CD14-positive monocyte (primary cell): Measurements from ENCODE around the gene BLOC1S2. TPM values are rescaled to one million over a fixed set of nuclear protein-coding genes. Genes with fewer than 3 reads are reported as not detected.

Experiments
- DNase-seq, 3 donors: peaks; one replicate each; pipeline ENCODE4 v3.0.0-alpha.2; 2011 to 2022
- H2AFZ ChIP-seq: 2 replicates; pipeline ENCODE4 v1.6.0; 2012; ENCODE audit warnings: mild to moderate bottlenecking, low read depth, low read length, inconsistent platforms; ENCODE audit not compliant: insufficient read depth, poor library complexity, severe bottlenecking
- H3K27ac ChIP-seq, 2 donors: 1 replicate in 1 of 2; 2 replicates in 1 of 2; pipeline ENCODE4 v1.5.1; 2012 to 2013; ENCODE audit warnings: low read length in 2 of 2, control low read depth in 1 of 2, inconsistent platforms in 1 of 2, low read depth in 1 of 2, mild to moderate bottlenecking in 1 of 2
- H3K27me3 ChIP-seq, 2 donors: one replicate each; pipeline versions ENCODE4 v1.6.0 to v1.6.1; 2011 to 2013; ENCODE audit warnings: low read length in 2 of 2; ENCODE audit not compliant: control insufficient read depth in 2 of 2, insufficient read depth in 2 of 2
- H3K36me3 ChIP-seq, 2 donors: replicated peaks in 1 of 2; 1 replicate in 1 of 2; 2 replicates in 1 of 2; pipeline versions ENCODE4 v1.5.1 to v1.6.1; 2012 to 2013; ENCODE audit warnings: low read length in 2 of 2, control low read depth in 1 of 2, inconsistent platforms in 1 of 2, mild to moderate bottlenecking in 1 of 2; ENCODE audit not compliant: insufficient read depth in 2 of 2, control insufficient read depth in 1 of 2
- H3K4me1 ChIP-seq, 2 donors: 1 replicate in 1 of 2; 2 replicates in 1 of 2; pipeline versions ENCODE4 v1.5.1 to v1.6.1; 2012 to 2013; ENCODE audit warnings: low read length in 2 of 2, control low read depth in 1 of 2, inconsistent platforms in 1 of 2, mild to moderate bottlenecking in 1 of 2, moderate library complexity in 1 of 2; ENCODE audit not compliant: insufficient read depth in 2 of 2, control insufficient read depth in 1 of 2
- H3K4me2 ChIP-seq: replicated peaks from 2 replicates; pipeline ENCODE3; 2012; ENCODE audit warnings: low read length, moderate library complexity, mild to moderate bottlenecking; ENCODE audit not compliant: poor library complexity, severe bottlenecking; ENCODE audit errors: extremely low read depth
- H3K4me3 ChIP-seq, 3 experiments: fragments of 200-600 bp in 1 of 3; sonication (generic) in 1 of 3; replicated peaks in 1 of 3; 1 replicate in 2 of 3; 2 replicates in 1 of 3; pipeline ENCODE4 v1.5.1; 2011 to 2013; ENCODE audit warnings: low read length in 3 of 3, mild to moderate bottlenecking in 3 of 3, control low read depth in 2 of 3, low read depth in 2 of 3, inconsistent platforms in 1 of 3, moderate library complexity in 1 of 3
- H3K79me2 ChIP-seq: 2 replicates; pipeline ENCODE4 v1.6.0; 2012; ENCODE audit warnings: mild to moderate bottlenecking, control low read depth, inconsistent platforms, low read length, moderate library complexity; ENCODE audit not compliant: insufficient read depth
- H3K9ac ChIP-seq: 2 replicates; pipeline ENCODE4 v1.6.0; 2017; ENCODE audit warnings: low read length, mild to moderate bottlenecking; ENCODE audit not compliant: insufficient read depth, poor library complexity, severe bottlenecking
- H3K9me3 ChIP-seq, 2 donors: replicated peaks in 1 of 2; 1 replicate in 1 of 2; 2 replicates in 1 of 2; pipeline versions ENCODE4 v1.5.1 to v1.6.1; 2012 to 2013; ENCODE audit warnings: low read length in 2 of 2, control low read depth in 1 of 2; ENCODE audit not compliant: control insufficient read depth in 1 of 2, insufficient read depth in 1 of 2
- H4K20me1 ChIP-seq: 2 replicates; pipeline ENCODE4 v1.6.0; 2012; ENCODE audit warnings: mild to moderate bottlenecking, low read length, control low read depth, moderate library complexity; ENCODE audit not compliant: insufficient read depth
- H3K27ac Mint-ChIP-seq, 7 donors: one replicate each; pipeline ENCODE4 v1.8.0; 2020; ENCODE audit warnings: mild to moderate bottlenecking in 7 of 7, mixed read lengths in 7 of 7, moderate library complexity in 6 of 7, inconsistent platforms in 2 of 7
- H3K27me3 Mint-ChIP-seq, 3 donors: one replicate each; pipeline ENCODE4 v1.8.0; 2021 to 2022; ENCODE audit warnings: low read depth in 3 of 3, mild to moderate bottlenecking in 3 of 3, mixed read lengths in 3 of 3, moderate library complexity in 3 of 3, inconsistent platforms in 1 of 3
- H3K36me3 Mint-ChIP-seq, 2 donors: one replicate each; pipeline ENCODE4 v1.8.0; 2020; ENCODE audit warnings: mixed read lengths in 2 of 2, inconsistent platforms in 1 of 2, mild to moderate bottlenecking in 1 of 2
- H3K4me1 Mint-ChIP-seq: one replicate; pipeline ENCODE4 v1.8.0; 2020; ENCODE audit warnings: mild to moderate bottlenecking, mixed read lengths
- H3K4me3 Mint-ChIP-seq, 2 donors: one replicate each; pipeline ENCODE4 v1.8.0; 2020; ENCODE audit warnings: mild to moderate bottlenecking in 2 of 2, mixed read lengths in 2 of 2, moderate library complexity in 1 of 2
- H3K9me3 Mint-ChIP-seq, 7 donors: one replicate each; pipeline ENCODE4 v1.8.0; 2020 to 2022; ENCODE audit warnings: mixed read lengths in 7 of 7, mild to moderate bottlenecking in 6 of 7, moderate library complexity in 6 of 7, inconsistent platforms in 2 of 7
- whole genome bisulfite sequencing: methylation state at CpG from one replicate; pipeline ENCODE4 v1.1.5; 2013; ENCODE audit warnings: missing lambda C conversion rate; ENCODE audit not compliant: insufficient coverage; 5-methylcytosine and 5-hydroxymethylcytosine counted together
- intact Hi-C, 2 donors: fragments of 100-400 bp; cut with micrococcal nuclease; formaldehyde crosslinking; loops; one replicate each; pipeline versions ENCODE4 v1.15.0 to v1.15.1; 2023
- polyA plus RNA-seq, 3 donors: library from polyadenylated mRNA; depleted of rRNA in 1 of 3; unstranded in 2 of 3; stranded (reverse) in 1 of 3; fragments of 300-500 nt in 2 of 3; fragments of >200 nt in 1 of 3; fragmentation: Illumina TruSeq in 2 of 3; gene quantifications; 1 replicate in 2 of 3; 2 replicates in 1 of 3; pipeline ENCODE4 v1.2.3, GENCODE V29; 2012 to 2021
- TF ChIP-seq, protein P1 (sequence below): fragments of 200-600 bp; IDR thresholded peaks from one replicate; pipeline ENCODE4 v1.8.0; 2022; ENCODE audit warnings: antibody characterized with exemption, mild to moderate bottlenecking

BLOC1S2 gene
- polyA plus RNA-seq, 3 donors: 37.9 to 142 (median 111) TPM

DNA sequence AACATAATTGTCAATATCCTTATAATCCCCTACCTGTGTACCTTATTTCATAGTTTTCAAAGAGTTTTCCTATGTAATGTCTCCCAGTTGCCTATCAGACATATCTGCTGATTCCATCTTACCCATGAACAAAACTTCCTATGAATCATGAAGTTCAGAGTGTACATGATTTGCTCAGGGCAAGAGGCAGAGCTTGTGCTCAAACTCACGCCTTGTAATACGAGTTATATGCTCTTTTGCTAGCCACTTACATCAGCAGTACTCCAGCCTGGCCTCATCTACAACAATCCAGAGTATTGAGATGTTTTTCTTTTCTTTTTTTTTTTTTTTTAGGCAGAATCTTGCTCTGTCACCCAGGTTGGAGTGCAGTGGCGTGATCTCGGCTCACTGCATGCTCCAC is 31.7 kb upstream of the BLOC1S2 start:
- H3K79me2 ChIP-seq: no peaks in the 10 kb centered on the region
- no CpG with 5 or more reads among the region's 4 CpGs for WGBS
- H3K27ac ChIP-seq: no peak overlapping the region
- Mint-ChIP-seq H3K27me3 (peaks cover 8 to 21% (median 15%) of the 10 kb centered on the region in 3 donors), H3K4me1 (no peaks in the 10 kb centered on the region), H3K36me3 (no peaks in the 10 kb centered on the region), H3K27ac (no peak overlapping the region), H3K9me3 (no peaks in the 10 kb centered on the region), H3K4me3 (no peak overlapping the region)
- peaks cover 14 to 20% of the 10 kb centered on the region in 2 donors for H3K27me3 ChIP-seq
- H3K36me3 ChIP-seq: no peaks in the 10 kb centered on the region
- no peak overlapping the region for H2AFZ ChIP-seq
- no peak overlapping the region for H3K4me3 ChIP-seq
- no peak overlapping the region for H3K4me2 ChIP-seq
- H3K9me3 ChIP-seq: no peaks in the 10 kb centered on the region
- TF ChIP-seq, protein P1, sequence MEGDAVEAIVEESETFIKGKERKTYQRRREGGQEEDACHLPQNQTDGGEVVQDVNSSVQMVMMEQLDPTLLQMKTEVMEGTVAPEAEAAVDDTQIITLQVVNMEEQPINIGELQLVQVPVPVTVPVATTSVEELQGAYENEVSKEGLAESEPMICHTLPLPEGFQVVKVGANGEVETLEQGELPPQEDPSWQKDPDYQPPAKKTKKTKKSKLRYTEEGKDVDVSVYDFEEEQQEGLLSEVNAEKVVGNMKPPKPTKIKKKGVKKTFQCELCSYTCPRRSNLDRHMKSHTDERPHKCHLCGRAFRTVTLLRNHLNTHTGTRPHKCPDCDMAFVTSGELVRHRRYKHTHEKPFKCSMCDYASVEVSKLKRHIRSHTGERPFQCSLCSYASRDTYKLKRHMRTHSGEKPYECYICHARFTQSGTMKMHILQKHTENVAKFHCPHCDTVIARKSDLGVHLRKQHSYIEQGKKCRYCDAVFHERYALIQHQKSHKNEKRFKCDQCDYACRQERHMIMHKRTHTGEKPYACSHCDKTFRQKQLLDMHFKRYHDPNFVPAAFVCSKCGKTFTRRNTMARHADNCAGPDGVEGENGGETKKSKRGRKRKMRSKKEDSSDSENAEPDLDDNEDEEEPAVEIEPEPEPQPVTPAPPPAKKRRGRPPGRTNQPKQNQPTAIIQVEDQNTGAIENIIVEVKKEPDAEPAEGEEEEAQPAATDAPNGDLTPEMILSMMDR: no peak
- H4K20me1 ChIP-seq: no peaks in the 10 kb centered on the region
- intact Hi-C loops: no loop called here
- H3K9ac ChIP-seq: no peak overlapping the region
- no peak for DNase-seq
- no peaks in the 10 kb centered on the region for H3K4me1 ChIP-seq

DNA sequence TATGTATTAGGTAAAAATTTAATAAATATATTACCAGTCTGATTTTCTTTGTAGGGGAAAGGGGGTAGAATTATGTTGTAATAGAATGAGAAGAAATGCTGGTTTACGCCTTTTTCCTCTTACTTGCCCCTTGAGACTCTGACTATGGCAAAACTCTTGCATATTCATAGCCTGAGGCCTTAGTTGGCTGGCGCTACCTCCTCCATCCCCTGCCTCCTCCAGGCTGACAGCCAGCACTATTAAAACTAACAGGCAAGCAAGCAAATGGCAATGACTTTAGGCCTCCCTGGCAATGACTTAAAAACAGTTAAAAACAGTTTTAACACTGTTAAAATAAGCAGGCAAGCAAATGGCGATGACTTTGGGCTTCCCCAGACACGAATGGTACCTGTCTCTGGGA is 29.1 kb upstream of the BLOC1S2 start:
- Histone ChIP-seq H3K27me3 (peaks cover 27 to 33% of the 10 kb centered on the region in 2 donors), H3K4me3 (no peak overlapping the region), H2AFZ (no peak overlapping the region), H3K4me2 (no peak overlapping the region), H3K9me3 (no peaks in the 10 kb centered on the region), H3K79me2 (no peaks in the 10 kb centered on the region), H3K4me1 (no peaks in the 10 kb centered on the region), H3K36me3 (no peaks in the 10 kb centered on the region), H3K9ac (no peak overlapping the region), H3K27ac (no peak overlapping the region), H4K20me1 (no peaks in the 10 kb centered on the region)
- intact Hi-C loops: no loop called here
- DNase-seq: no peak
- H3K27me3 Mint-ChIP-seq: peaks cover 11 to 22% (median 12%) of the 10 kb centered on the region in 3 donors
- H3K9me3 Mint-ChIP-seq: no peaks in the 10 kb centered on the region
- H3K4me3 Mint-ChIP-seq: no peak overlapping the region
- no peak overlapping the region for H3K27ac Mint-ChIP-seq
- TF ChIP-seq, protein P1: no peak
- H3K4me1 Mint-ChIP-seq: no peaks in the 10 kb centered on the region
- 100% methylated on average over 3 of the region's 4 CpGs for WGBS
- H3K36me3 Mint-ChIP-seq: no peaks in the 10 kb centered on the region
